Thyroid gland (tissue), 4 donors: ENCODE data around the gene COL27A1. TPM values are rescaled to one million over a fixed set of nuclear protein-coding genes. Genes with fewer than 3 reads are reported as not detected.

ENCODE experiments used
- DNase-seq, 2 donors: peaks; one replicate each; pipeline ENCODE4 v3.0.0-alpha.2; 2019
- H3K27ac ChIP-seq, 3 donors: fragments of 200-600 bp; sonication (generic); 1 replicate in 2 of 3; 2 replicates in 1 of 3; pipeline ENCODE4 v1.5.1; 2016 to 2019; ENCODE audit warnings: mild to moderate bottlenecking in 1 of 3, moderate library complexity in 1 of 3
- H3K27me3 ChIP-seq: fragments of 200-600 bp; sonication (generic); one replicate; pipeline ENCODE4 v1.5.1; 2019
- H3K36me3 ChIP-seq, 2 donors: fragments of 200-600 bp; sonication (generic); one replicate each; pipeline ENCODE4 v1.5.1; 2016 to 2019
- H3K4me1 ChIP-seq, 2 donors: fragments of 200-600 bp; sonication (generic); one replicate each; pipeline ENCODE4 v1.5.1; 2017 to 2019
- H3K4me3 ChIP-seq, 3 donors: fragments of 200-600 bp; sonication (generic); replicated peaks in 1 of 3; 1 replicate in 2 of 3; 2 replicates in 1 of 3; pipeline ENCODE4 v1.5.1; 2016; ENCODE audit warnings: mild to moderate bottlenecking in 1 of 3
- H3K9me3 ChIP-seq: fragments of 200-600 bp; sonication (generic); one replicate; pipeline ENCODE4 v1.5.1; 2017
- CTCF ChIP-seq, 6 experiments: fragments of 200-600 bp in 3 of 6; fragments of 450-650 bp in 3 of 6; sonication (generic) in 3 of 6; IDR thresholded peaks; one replicate each; pipeline ENCODE4 v1.5.1; 2016 to 2019; ENCODE audit warnings: antibody characterized with exemption in 6 of 6, mild to moderate bottlenecking in 2 of 6, inconsistent platforms in 1 of 6, moderate library complexity in 1 of 6
- POLR2A ChIP-seq, 2 donors: fragments of 450-650 bp; IDR thresholded peaks; one replicate each; pipeline ENCODE4 v1.6.1; 2017; ENCODE audit warnings: antibody characterized with exemption in 2 of 2, mild to moderate bottlenecking in 2 of 2, moderate library complexity in 1 of 2
- WGBS, 2 donors: methylation state at CpG; one replicate each; pipeline ENCODE4 v1.1.5; 2017; 5-methylcytosine and 5-hydroxymethylcytosine counted together
- intact Hi-C: fragments of 100-400 bp; cut with DNase I; formaldehyde crosslinking; loops from one replicate; pipeline ENCODE4 v1.15.1; 2023
- total RNA-seq, 4 donors: library from RNA; depleted of rRNA; stranded (reverse); fragments of >200 nt; gene quantifications; one replicate each; pipeline ENCODE4 v1.2.3, GENCODE V29; 2016

Gene COL27A1
- total RNA-seq, 4 donors from 2014 or later = 6.7 to 32.5 (median 10.6) TPM

GRCh38 chr9:114225561-114226212, 70.3 kb downstream of the COL27A1 start:
- H3K9me3 ChIP-seq = no peaks in the 10 kb centered on the region
- intact Hi-C loops = no loop called here
- H3K4me3 ChIP-seq = no peak overlapping the region
- no peaks in the 10 kb centered on the region for H3K4me1 ChIP-seq
- DNase-seq = no peak
- no peaks in the 10 kb centered on the region for H3K36me3 ChIP-seq
- TF ChIP-seq POLR2A (IDR thresholded peaks at IDR 0.05) (no peak), CTCF (IDR thresholded peaks at IDR 0.05) (no peak)
- WGBS, 2 donors = 69 to 77% methylated on average over 11 of the region's 11 CpGs
- no peaks in the 10 kb centered on the region for H3K27me3 ChIP-seq
- no peak overlapping the region for H3K27ac ChIP-seq

- H3K36me3 ChIP-seq = no peaks in the 10 kb centered on the region
- H3K27ac ChIP-seq = no peak overlapping the region
- intact Hi-C loops = no loop called here
- WGBS, 2 donors = 93 to 96% methylated on average over 10 of the region's 10 CpGs
- no peak overlapping the region for H3K4me3 ChIP-seq
- no peaks in the 10 kb centered on the region for H3K27me3 ChIP-seq
- H3K9me3 ChIP-seq = no peaks in the 10 kb centered on the region
- no peaks in the 10 kb centered on the region for H3K4me1 ChIP-seq
- no peak for DNase-seq
- TF ChIP-seq POLR2A (IDR thresholded peaks at IDR 0.05) (no peak), CTCF (IDR thresholded peaks at IDR 0.05) (no peak)
These were observed 71.1 kb downstream of the COL27A1 start for GRCh38 chr9:114226246-114227055.

- 87 to 88% methylated on average over 13 to 16 of the region's 16 CpGs for WGBS, 2 donors
- DNase-seq = no peak
- no peak overlapping the region for H3K4me3 ChIP-seq
- TF ChIP-seq POLR2A (IDR thresholded peaks at IDR 0.05) = no peak
- no peak for TF ChIP-seq CTCF (IDR thresholded peaks at IDR 0.05)
- H3K9me3 ChIP-seq = no peaks in the 10 kb centered on the region
- no peaks in the 10 kb centered on the region for H3K4me1 ChIP-seq
- no peaks in the 10 kb centered on the region for H3K27me3 ChIP-seq
- H3K27ac ChIP-seq = no peak overlapping the region
- no peaks in the 10 kb centered on the region for H3K36me3 ChIP-seq
- intact Hi-C loops = no loop called here
These were observed 72.1 kb downstream of the COL27A1 start for GRCh38 chr9:114227288-114228015.

- DNase-seq = no peak
- no peaks in the 10 kb centered on the region for H3K9me3 ChIP-seq
- intact Hi-C loops = no loop called here
- no peak overlapping the region for H3K27ac ChIP-seq
- 81 to 86% methylated on average over 9 to 10 of the region's 17 CpGs for WGBS, 2 donors
- H3K36me3 ChIP-seq = no peaks in the 10 kb centered on the region
- H3K27me3 ChIP-seq = no peaks in the 10 kb centered on the region
- H3K4me3 ChIP-seq = no peak overlapping the region
- no peaks in the 10 kb centered on the region for H3K4me1 ChIP-seq
- TF ChIP-seq CTCF (IDR thresholded peaks at IDR 0.05) = no peak
- no peak for TF ChIP-seq POLR2A (IDR thresholded peaks at IDR 0.05)
These were observed 72.9 kb downstream of the COL27A1 start for GRCh38 chr9:114228016-114228808.
